Natural killer cell (primary cell): Measurements from ENCODE around the gene IVL. TPM values are rescaled to one million over a fixed set of nuclear protein-coding genes. Genes with fewer than 3 reads are reported as not detected.

Source experiments
- ATAC-seq, 3 donors: fragments of 150-1000 bp in 2 of 3; fragments of 200-7000 bp in 1 of 3; cut with Tn5 transposase; 1 replicate in 1 of 3; 2 replicates in 2 of 3; pipeline ENCODE4 v1.10.0; 2021; ENCODE audit warnings: mild to moderate bottlenecking in 2 of 3, moderate library complexity in 2 of 3
- DNase-seq, 2 donors: peaks; one replicate each; pipeline versions ENCODE4 v3.0.0 to v3.0.0-alpha.2; 2013 to 2021; ENCODE audit warnings: mixed read lengths in 1 of 2
- H3K27ac ChIP-seq: one replicate; pipeline ENCODE4 v1.5.1; 2013; ENCODE audit warnings: mild to moderate bottlenecking, low read length
- H3K27me3 ChIP-seq: one replicate; pipeline ENCODE4 v1.6.1; 2013; ENCODE audit warnings: low read length; ENCODE audit not compliant: control insufficient read depth, insufficient read depth
- H3K36me3 ChIP-seq: one replicate; pipeline ENCODE4 v1.6.1; 2013; ENCODE audit warnings: low read length; ENCODE audit not compliant: control insufficient read depth, insufficient read depth
- H3K4me1 ChIP-seq: one replicate; pipeline ENCODE4 v1.6.1; 2013; ENCODE audit warnings: low read length; ENCODE audit not compliant: control insufficient read depth, insufficient read depth
- H3K4me3 ChIP-seq: one replicate; pipeline ENCODE4 v1.5.1; 2013; ENCODE audit warnings: low read length
- H3K9me3 ChIP-seq: one replicate; pipeline ENCODE4 v1.6.1; 2013; ENCODE audit warnings: low read length; ENCODE audit not compliant: control insufficient read depth, insufficient read depth
- H3K27ac Mint-ChIP-seq, 2 donors: one replicate each; pipeline ENCODE4 v1.8.0; 2022; ENCODE audit warnings: mild to moderate bottlenecking in 2 of 2, mixed read lengths in 2 of 2, moderate library complexity in 1 of 2
- H3K27me3 Mint-ChIP-seq, 2 donors: one replicate each; pipeline ENCODE4 v1.8.0; 2022; ENCODE audit warnings: low read depth in 2 of 2, mixed read lengths in 2 of 2
- H3K36me3 Mint-ChIP-seq: one replicate; pipeline ENCODE4 v1.8.0; 2022; ENCODE audit warnings: mixed read lengths
- H3K4me1 Mint-ChIP-seq, 2 donors: one replicate each; pipeline ENCODE4 v1.8.0; 2022; ENCODE audit warnings: mixed read lengths in 2 of 2
- H3K4me3 Mint-ChIP-seq: one replicate; pipeline ENCODE4 v1.8.0; 2022; ENCODE audit warnings: mild to moderate bottlenecking, moderate library complexity, mixed read lengths
- H3K9me3 Mint-ChIP-seq, 2 donors: one replicate each; pipeline ENCODE4 v1.8.0; 2022; ENCODE audit warnings: mixed read lengths in 2 of 2
- WGBS: methylation state at CpG from one replicate; pipeline ENCODE4 v1.1.7; 2013; ENCODE audit warnings: missing lambda C conversion rate; ENCODE audit not compliant: insufficient coverage; 5-methylcytosine and 5-hydroxymethylcytosine counted together
- intact Hi-C: fragments of 100-400 bp; cut with micrococcal nuclease; formaldehyde crosslinking; loops from one replicate; pipeline ENCODE4 v1.14.2; 2022
- total RNA-seq, 4 donors: library from RNA; stranded (reverse); fragments of 120-200 nt in 1 of 4; gene quantifications; one replicate each; pipeline versions ENCODE4 v1.2.3 to v1.2.4, GENCODE V29; 2013 to 2022
- TF ChIP-seq, protein P1 (sequence below): fragments of 200-600 bp; IDR thresholded peaks from one replicate; pipeline ENCODE4 v1.8.0; 2022; ENCODE audit warnings: antibody characterized with exemption

The IVL gene
- total RNA-seq, 3 donors from 2014 or later (not counting 1 experiment from before 2014, with no cell fraction given), result not detected

DNA sequence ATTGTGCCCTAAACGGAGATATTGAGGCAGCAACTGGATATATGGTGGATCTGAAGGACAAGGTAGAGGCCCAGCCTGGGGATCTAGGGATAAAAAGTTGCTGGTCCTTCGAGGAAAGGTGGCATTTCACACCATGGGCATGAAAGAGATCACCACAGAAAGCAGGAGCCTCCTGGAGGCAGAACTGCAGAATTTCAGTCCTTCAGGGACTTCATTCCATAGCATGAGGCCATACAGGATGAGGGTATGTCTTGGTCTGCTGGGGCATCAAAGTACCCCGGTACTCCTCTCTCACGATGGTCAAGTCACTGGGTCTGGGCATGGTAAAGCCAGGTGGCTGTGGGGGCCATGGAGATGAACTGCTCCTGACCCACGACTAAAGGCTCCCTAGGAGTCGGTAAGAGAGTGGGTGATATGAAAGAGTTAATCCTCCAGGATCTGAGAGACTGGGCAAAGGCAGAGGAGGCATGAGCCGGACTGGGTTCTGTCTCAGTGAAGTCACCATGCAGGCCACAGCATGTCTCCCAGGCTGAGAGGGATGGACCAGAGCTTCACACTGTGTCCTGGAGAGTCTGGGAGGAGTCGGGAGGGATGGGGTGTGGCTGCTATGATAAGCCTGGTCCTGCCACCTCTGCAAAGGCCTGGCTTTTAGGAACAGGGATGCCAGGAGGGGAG lies 32.8 kb downstream of the IVL start:
- no peak overlapping the region for H3K27ac ChIP-seq
- intact Hi-C loops, result no loop called here
- no peaks in the 10 kb centered on the region for H3K27me3 ChIP-seq
- ATAC-seq, result no peak
- peaks cover 10 to 11% of the 10 kb centered on the region in 2 donors for H3K27me3 Mint-ChIP-seq
- no peak overlapping the region for H3K4me3 ChIP-seq
- no peaks in the 10 kb centered on the region for H3K4me1 ChIP-seq
- no peak overlapping the region for H3K4me3 Mint-ChIP-seq
- WGBS, result 81% methylated on average over 8 of the region's 8 CpGs
- TF ChIP-seq, protein P1, sequence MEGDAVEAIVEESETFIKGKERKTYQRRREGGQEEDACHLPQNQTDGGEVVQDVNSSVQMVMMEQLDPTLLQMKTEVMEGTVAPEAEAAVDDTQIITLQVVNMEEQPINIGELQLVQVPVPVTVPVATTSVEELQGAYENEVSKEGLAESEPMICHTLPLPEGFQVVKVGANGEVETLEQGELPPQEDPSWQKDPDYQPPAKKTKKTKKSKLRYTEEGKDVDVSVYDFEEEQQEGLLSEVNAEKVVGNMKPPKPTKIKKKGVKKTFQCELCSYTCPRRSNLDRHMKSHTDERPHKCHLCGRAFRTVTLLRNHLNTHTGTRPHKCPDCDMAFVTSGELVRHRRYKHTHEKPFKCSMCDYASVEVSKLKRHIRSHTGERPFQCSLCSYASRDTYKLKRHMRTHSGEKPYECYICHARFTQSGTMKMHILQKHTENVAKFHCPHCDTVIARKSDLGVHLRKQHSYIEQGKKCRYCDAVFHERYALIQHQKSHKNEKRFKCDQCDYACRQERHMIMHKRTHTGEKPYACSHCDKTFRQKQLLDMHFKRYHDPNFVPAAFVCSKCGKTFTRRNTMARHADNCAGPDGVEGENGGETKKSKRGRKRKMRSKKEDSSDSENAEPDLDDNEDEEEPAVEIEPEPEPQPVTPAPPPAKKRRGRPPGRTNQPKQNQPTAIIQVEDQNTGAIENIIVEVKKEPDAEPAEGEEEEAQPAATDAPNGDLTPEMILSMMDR, result no peak
- DNase-seq, result no peak
- no peak overlapping the region for H3K27ac Mint-ChIP-seq
- no peaks in the 10 kb centered on the region for H3K36me3 Mint-ChIP-seq
- H3K9me3 Mint-ChIP-seq, result peaks cover 0 to 4% of the 10 kb centered on the region in 2 donors
- no peaks in the 10 kb centered on the region for H3K36me3 ChIP-seq
- H3K4me1 Mint-ChIP-seq, result no peaks in the 10 kb centered on the region
- no peaks in the 10 kb centered on the region for H3K9me3 ChIP-seq

DNA sequence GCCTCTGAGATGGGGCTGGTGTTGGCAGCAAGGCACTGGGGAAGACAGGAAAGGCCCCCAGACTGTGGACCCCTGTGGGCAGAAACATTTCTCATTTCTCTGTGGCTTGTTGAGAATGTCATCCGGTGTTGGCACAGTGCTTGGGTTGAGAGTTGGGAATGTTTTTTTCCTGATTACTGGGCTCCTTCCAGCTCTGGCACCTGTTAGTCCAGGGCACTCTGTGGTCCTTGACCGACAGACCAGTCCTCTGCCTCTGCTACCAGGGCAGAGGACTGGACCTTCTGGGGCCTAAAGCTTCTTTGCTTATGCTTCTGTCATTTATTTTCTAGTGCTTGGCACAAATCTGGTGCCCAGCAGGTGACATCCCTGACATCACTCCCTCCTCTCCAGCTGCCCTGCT lies 33.8 kb downstream of the IVL start:
- H3K4me1 ChIP-seq, result no peaks in the 10 kb centered on the region
- H3K9me3 Mint-ChIP-seq, result peaks cover 0 to 4% of the 10 kb centered on the region in 2 donors
- no peaks in the 10 kb centered on the region for H3K4me1 Mint-ChIP-seq
- H3K36me3 ChIP-seq, result no peaks in the 10 kb centered on the region
- no peak overlapping the region for H3K4me3 ChIP-seq
- ATAC-seq, result no peak
- H3K9me3 ChIP-seq, result no peaks in the 10 kb centered on the region
- peaks cover 10 to 11% of the 10 kb centered on the region in 2 donors for H3K27me3 Mint-ChIP-seq
- no peak for DNase-seq
- 83% methylated on average over 2 of the region's 2 CpGs for WGBS
- TF ChIP-seq, protein P1, result no peak
- no peaks in the 10 kb centered on the region for H3K36me3 Mint-ChIP-seq
- no peak overlapping the region for H3K4me3 Mint-ChIP-seq
- intact Hi-C loops, result no loop called here
- H3K27ac Mint-ChIP-seq, result no peak overlapping the region
- H3K27me3 ChIP-seq, result no peaks in the 10 kb centered on the region
- no peak overlapping the region for H3K27ac ChIP-seq

DNA sequence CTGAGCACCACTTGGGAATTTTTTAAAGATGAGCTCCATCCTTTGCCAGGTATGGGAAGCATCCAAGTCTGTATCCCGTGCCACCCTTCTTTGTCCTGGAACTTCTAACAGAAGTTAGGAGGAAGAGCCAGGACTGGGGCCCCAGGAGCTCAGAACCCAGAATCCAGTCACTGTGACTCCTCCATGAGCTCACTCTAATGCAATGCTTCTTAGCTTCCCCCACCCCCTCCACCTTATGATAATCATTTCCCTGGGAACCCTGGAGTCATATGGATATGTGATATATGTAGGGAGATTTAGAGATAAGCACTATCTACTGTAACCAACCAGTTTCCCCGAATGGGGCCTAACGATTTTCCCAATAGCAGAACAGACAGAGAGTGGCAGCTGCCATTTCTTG lies 37.9 kb downstream of the IVL start:
- H3K36me3 Mint-ChIP-seq, result no peaks in the 10 kb centered on the region
- TF ChIP-seq, protein P1, result no peak
- H3K27me3 Mint-ChIP-seq, result peaks cover 0 to 4% of the 10 kb centered on the region in 2 donors
- no peaks in the 10 kb centered on the region for H3K9me3 Mint-ChIP-seq
- DNase-seq (no peak), ATAC-seq (no peak)
- Histone ChIP-seq H3K9me3 (no peaks in the 10 kb centered on the region), H3K4me3 (no peak overlapping the region), H3K4me1 (no peaks in the 10 kb centered on the region), H3K27me3 (no peaks in the 10 kb centered on the region), H3K36me3 (no peaks in the 10 kb centered on the region), H3K27ac (no peak overlapping the region)
- H3K4me1 Mint-ChIP-seq, result no peaks in the 10 kb centered on the region
- no peak overlapping the region for H3K27ac Mint-ChIP-seq
- intact Hi-C loops, result no loop called here
- 46% methylated on average over 1 of the region's 3 CpGs for WGBS
- H3K4me3 Mint-ChIP-seq, result no peak overlapping the region
